NCI-H1417 (cell line): ENCODE results near the gene NFASC.

Experiments used
- DNase-seq, 3 experiments: peaks; one replicate each; lab custom pipeline; 2025; lab: John Stamatoyannopoulos, UW

The NFASC gene

DNA sequence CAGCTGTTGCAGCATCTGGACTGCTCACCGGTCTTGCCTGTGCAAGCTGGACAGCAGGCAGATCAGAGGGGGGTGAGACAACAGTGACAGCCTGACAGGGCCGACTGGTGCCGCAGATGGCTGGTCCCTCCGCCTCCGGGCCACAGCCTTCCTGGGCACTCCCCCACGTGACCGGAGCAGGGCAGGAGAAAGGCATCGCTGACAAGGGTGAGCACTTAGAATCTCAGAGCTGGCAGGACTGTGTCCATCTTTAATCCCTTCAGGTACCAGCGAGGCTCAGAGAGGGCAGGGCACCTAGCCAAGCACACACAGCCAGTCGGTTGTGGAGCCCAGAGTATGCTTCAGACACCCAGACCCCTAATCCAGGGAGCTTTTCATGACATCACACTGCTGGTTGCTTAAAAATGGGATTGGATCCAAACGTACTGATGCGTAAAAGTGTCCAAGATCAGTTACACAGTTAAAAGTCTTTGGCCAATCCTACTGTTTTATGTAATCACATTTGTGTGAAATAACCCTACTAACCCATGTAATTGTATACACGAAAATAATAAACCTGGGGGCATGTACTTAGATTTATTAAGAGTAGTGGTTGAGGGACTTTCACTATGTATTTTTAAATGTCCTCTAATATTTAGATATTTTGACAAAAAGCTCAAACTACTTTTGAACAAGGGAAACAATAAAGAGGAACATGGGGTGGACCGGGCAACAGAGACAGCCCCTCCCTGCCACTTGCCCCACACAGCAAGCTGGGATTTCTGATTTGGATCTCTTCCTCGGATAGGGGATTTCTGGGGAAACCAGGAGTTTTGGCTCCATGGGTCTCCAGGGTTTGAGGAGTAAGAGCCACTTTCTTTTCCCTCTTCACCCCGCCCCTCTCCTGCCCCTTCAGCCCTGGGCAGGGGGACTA lies 171.6 kb downstream of the NFASC start:
- no peak for DNase-seq

DNA sequence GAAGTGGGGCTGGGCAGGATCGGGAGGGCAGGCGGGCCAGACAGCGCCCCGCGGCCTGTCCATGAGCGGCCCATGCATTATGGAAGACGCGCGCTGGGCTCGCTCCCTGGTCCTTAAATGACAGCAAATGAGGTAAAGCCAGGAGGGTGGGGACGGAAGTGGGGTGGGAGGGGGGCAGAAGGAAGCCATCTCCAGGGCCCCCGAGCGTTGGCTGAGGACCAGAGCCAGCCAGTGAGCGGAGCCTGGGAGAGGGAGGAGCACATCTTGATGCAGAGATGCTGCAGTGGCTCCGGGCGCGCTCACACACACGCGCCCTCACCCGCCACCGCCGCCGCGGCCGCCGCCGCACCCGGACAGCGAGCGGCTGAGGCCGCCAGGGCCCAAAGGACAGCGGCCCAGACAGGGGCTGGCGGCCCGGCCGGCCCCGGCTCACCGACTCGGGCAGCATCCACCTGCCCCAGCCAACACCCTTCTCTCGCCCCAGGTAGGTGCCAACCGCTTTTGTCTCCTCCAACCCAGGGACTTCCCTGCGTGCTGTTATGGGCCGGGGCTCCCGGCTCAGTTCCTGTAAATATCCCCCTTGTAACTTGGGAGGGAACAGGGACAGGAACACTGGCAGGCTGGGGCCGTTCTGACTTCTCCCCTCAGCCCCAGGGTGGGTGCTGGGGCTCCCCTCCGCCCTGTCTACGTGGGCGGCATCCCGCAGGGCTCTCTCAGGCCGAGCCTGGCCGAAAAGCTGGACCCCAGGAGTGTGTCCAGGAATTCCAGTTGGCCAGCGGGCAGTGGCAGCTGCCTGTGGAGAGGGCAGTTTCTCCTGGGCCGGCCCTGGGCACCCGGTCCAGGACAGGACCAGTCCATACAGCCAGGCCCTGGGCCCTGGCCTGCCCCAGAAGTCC lies 172.5 kb downstream of the NFASC start, which contains the start of gene CNTN2:
Gene CNTN2 (plus strand): TSS at position 302 of the 896 bp plus-strand sequence. CDS start 9,974 bp downstream, outside the sequence.
- DNase-seq, result peak in 2 of 3 experiments; percentile 47 to 73

DNA sequence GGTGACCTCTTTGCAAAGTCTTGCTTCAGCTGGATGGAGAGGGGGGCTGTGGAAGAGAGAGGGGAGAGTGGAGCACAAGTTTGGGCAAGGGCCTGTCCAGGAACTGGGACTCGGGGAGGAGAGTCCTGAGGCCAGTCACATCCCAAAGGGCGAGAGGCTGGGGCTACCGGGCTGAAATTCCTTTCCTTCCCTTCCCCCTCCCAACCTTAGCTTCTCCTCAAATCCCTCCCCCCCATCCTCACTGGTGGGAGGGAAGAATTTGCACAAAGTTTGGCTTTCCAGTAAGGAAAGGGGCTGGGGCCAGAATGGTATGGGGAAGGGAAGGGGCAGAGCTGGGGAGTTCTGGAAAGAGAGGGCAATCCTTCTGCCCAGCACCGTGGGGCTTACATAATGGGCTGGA lies 173.2 kb downstream of the NFASC start:
- DNase-seq, result no peak

DNA sequence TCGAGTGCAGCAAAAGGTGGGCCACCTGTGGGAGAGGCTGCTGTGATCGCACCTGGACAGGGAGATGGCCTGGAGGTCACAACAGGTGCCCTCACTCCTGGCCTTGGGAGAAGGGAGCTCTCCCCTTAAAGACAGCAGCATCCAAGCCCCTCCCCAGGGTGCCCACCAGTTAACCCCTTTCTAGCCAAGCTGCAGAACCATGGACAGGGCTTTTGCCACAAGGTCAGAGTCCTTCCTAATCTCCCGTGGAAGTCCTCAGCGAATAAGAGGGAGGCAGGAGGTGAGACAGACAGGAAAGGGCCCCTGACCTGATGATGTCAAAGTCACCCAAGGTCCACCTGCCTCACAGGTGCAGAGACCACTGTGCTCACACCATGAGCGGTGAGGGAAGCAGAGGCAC lies 174.1 kb downstream of the NFASC start:
- DNase-seq, result no peak

DNA sequence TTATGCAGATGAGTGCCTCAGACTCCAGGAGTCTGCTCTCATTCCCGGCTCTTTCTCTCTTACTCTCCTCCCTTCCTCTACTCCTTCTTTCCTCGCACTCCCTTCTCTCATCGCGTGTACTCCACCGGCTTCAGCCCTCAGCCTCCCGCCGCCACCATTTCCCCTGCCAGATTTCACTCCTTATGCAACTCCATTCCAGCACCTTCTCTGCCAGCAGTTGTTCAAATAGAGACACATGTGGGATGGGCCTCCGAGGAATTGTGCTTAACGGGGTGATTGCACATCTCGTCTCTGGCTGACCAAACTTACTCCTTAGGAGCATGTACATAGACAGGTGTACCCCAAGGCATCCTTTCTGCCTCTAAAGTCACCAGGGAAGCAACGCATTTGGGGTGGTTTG lies 174.5 kb downstream of the NFASC start:
- no peak for DNase-seq

DNA sequence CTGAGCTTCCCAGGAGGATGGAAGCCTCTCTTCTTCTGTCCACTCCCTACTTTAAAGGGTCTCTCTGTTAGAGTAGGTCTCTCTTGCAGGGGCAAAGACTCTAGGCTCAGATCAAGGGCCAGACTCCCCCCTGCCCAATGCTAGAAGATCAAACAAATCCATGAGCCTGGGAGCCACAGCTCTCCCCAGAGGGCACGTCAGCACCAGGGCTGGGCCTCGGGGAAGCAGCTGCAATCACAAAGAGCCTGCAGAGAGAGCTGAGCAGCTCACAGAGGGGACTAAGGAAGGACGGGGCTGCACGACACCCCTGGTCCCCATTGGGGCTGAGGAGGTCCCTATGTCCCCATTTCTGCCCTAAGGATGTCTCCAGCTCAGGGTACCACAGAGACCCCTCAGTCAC lies 176.2 kb downstream of the NFASC start:
- no peak for DNase-seq

DNA sequence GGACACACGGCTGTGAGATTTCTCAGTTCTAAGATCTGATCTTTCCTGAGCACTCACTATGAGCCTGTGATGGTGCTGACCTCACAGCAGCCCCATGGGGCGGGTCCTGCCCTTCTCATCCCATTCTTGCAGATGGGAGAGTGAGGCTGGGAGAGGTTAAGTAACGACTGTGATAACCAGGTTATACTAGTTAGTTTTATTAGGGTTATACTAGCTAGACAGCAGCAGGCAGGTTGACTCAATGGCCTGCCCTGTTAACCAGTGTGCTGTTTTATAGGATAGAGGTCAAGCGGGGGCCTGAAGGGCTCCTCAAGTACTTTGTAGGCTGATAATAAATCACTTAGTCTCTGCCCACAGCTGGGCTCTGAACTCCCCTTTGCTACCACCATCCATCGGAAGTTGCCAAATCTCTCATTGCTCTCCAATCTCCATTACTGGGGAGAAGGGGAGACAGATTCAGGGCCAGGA lies 177.1 kb downstream of the NFASC start:
- no peak for DNase-seq

DNA sequence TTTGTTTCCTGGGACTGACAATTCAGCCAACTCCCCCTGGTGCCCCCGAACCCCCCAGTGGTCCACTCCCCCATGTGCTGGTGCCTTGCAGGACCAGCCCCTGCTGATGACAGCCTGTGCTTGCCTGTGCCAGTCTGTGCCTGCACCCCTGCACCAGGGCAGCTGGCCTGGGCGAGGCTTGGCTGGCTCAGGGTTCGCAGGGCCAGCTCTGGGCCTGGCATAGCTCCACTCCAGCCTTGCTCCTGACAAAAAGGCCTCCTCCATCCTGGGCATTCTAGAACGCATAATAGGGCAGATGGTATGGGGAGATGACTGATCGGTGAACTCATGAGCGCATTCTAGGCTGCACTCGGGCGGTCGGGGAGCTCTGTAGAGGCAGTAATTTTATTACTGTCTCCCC lies 177.7 kb downstream of the NFASC start:
- DNase-seq, result no peak

DNA sequence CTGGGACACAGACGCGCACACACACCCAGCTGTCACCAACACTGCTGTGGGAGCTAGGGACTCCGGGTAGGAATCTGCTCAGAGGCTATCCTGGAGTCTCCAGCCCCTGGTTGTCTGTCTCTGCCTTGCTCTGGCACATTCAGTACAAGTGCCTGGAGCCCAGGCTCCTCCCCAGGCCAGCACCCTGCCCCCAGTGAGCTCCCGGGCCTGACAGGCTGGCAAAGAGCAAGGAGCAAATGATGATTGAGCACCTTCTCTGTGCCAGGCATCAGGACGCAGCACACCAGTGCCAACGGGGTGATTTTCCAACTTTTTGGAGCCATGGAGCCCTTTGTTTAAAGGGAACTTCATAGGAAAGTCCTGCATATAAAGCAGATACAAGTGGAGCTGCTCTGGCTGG lies 178.8 kb downstream of the NFASC start:
- no peak for DNase-seq

DNA sequence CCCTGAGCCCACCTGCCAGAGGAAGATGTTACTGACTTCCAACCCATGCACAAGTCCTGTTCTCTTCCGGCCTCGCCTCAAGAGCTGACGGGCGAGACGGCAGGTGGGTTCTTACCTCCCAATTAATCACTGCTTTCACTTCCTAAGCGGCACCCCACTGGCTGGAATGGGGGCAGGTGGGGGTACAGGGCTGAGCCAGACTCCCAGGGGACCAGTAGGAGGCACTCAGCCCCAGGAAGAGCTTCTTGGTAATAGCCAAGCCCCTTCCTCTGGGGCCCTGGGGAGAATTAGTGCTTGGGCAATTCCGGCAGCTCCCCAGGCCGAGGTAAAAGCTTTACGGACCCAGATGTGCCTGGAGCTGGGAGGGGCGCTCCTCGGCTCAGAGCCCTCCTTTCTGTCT lies 182.0 kb downstream of the NFASC start:
- peak in 2 of 3 experiments; percentile 11 to 58 for DNase-seq

DNA sequence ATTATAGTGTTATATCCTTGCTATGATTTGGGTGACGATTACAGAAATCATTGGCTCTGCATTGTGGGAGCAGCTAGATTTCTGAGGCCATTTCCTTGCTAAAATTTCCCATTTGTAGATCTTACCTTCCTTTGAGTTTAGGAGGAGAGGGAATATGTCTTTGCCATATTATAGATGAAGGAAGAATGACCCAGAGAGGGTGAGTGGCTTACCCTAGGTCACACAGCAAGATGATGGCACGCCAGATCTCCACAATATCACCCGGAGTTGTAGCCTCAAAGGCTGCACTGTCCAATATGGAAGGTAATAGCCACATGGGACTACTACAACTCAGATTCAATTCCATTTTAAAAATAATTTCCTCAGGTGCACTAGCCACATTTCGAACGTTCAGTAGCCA lies 182.6 kb downstream of the NFASC start:
- DNase-seq, result no peak

DNA sequence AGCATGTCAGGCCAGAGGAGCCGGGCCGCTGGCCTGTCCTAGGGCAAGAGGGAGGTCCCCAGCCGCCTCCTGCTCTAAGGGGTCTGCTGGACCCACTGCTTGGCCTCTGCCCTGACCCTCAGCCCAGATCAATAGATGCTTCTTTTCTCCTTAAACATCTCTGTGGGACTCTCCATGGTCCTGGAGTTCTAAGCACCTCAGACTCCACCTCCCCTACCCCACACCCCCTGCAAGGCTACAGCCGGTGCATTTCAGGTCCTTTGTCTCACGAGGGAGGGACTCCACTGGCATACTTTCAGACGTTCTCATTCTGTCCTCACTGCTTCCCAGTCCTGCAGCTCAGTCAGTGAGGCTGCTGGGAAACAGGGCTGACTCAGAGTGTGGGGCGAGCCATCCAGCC lies 183.4 kb downstream of the NFASC start:
- DNase-seq, result no peak

DNA sequence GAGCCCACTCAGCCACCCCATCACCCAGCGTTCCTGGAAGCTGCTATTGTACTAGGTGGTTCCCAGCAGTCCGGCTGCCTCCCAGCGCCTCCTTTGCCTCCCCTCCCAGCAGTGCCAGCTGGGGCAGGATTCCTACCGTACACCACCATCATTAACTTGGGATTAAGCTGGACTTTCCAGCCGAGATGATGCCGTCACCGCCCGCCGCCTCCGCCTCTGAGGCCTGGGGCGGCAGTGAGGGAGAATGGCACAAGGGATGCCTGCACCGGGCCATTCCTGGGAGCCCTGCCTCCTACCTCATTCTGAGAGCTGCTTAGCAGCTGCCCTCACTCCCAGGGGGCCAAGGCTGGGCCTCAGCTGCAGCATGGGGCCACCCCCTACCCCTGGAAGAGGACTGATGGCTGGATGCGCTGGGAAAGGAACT lies 185.5 kb downstream of the NFASC start:
- no peak for DNase-seq

DNA sequence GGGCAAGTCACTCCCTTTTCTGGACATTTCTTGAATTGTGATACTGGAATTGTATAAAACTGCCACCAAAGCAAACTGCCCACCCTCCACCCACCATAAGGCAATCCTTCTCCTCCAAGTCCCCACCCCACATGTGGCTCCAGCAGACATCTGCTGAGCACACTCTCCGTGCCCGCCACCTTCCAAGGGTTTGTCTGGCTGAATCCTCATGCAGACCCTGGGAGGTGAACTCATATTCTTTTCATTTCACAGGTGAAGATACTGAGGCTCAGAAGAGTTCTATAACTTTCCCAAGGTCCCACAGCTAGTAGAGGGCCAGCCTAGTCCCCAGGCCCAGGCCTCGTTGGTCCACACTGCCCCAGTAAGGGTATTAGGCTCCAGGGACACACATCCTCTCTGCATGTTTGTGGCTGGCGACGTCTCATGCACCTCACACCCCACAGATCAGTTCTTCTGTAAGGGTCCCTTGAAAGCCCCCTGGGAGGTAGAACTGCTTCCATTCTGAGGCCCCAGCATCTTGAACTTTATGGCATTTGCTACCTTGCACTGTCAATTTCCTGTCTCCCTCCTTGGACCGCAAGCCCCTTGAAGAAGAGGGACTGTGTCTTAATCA lies 186.4 kb downstream of the NFASC start:
- no peak for DNase-seq

DNA sequence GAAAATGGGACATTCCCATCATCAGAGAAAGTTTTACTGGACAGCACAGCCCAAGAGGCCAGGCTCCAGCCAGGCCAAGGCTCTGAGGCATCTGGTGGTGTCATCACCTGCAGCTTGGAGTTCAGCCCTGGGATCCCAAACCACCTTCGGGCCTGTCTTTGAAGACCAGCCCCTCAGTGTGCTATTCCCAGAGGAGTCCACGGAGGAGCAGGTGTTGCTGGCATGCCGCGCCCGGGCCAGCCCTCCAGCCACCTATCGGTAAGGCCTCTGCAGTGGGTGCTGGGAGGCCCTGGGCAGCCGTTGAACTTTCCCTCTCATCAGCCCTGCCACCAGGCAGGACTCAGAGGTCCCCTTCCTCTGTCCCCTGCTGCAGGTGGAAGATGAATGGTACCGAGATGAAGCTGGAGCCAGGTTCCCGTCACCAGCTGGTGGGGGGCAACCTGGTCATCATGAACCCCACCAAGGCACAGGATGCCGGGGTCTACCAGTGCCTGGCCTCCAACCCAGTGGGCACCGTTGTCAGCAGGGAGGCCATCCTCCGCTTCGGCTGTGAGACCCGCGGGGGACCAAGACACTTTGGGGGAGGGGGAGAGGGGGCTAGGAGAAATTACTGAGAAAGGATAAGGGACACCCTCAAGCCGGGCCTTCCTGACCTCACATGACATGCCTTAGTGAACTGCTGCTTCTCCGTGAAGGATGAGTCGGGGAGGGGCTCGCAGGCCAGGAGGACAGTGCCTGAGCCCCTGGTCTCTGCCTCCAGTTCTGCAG lies 187.3 kb downstream of the NFASC start:
- no peak for DNase-seq

DNA sequence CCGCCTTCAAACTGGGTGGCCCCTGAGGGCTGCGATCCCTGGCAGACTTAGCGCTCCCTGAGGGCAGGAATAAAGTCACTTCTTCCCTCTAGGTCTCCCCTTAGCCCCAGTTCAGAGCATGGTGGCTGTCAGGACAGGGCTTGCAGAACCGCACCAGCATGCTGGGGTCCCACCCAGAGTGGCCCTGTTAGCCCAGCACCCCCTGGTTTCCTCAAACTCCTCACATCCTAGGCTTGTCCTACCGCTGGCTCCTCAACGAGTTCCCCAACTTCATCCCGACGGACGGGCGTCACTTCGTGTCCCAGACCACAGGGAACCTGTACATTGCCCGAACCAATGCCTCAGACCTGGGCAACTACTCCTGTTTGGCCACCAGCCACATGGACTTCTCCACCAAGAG lies 188.2 kb downstream of the NFASC start:
- no peak for DNase-seq

DNA sequence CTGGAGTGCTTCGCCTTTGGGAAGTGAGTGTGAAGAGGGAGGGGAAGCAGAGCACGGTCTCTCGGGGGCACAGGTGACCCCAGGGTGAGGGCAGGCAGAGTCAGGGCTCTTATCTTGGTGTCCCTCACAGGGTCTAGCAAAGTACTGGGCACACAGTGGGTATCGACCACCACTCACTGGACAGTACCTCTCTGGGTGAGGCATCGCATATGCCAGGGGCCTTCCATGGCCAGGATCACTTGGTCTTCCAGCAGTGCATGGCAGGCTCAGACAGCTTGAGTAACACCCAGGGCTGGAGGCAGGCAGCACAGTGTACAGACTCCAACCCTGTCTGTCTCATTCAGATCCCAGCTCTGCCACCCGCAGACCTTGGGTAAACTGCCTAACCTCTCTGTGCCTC lies 189.0 kb downstream of the NFASC start:
- no peak for DNase-seq

DNA sequence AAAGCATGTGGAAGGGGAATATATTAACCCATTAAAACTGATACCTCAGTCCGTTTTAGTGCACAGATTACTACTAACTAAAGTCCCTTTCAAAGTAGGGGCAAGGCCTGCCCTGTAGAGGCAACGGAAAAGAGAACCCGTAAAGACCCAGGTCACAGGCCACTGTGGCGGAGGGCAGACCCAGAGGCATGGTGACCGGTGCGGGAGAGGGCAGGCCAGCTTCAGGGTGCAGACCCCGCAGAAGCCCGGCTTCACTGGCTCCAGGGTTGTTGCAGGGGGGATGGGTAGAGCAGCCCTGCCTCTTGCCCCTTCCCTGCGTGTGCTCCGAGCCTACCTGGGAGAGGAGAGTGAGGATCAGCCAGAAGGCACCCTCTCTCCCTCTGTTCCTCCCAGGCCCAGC lies 190.1 kb downstream of the NFASC start:
- DNase-seq, result no peak

DNA sequence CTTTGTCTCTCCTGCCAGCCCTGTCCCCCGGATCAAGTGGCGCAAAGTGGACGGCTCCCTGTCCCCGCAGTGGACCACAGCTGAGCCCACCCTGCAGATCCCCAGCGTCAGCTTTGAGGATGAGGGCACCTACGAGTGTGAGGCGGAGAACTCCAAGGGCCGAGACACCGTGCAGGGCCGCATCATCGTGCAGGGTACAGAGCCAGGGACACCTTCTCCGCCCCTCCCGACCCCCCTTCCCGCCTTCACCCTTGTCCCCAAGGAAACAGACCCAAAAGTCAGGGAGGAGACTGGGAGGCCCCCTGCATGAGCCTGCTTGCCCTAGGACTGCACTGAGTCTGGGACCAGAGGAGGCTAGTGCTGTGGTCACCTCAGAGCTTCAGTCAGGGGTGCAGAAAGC lies 190.6 kb downstream of the NFASC start:
- no peak for DNase-seq

DNA sequence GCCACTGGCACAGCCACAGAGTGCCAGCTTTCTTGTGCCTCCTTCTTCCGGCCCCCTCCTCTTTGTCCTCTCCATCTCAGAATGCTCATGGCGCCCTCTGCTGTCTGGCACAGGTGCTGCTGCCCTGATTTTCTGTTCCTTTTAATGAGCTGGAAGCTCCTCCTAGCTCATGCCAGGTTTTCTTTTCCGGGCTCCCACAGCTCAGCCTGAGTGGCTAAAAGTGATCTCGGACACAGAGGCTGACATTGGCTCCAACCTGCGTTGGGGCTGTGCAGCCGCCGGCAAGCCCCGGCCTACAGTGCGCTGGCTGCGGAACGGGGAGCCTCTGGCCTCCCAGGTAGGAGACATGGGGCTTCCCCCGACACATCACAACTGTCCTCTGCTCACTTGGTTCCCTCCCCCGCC lies 191.0 kb downstream of the NFASC start:
- peak; percentile 63 to 95 (median 85) for DNase-seq

DNA sequence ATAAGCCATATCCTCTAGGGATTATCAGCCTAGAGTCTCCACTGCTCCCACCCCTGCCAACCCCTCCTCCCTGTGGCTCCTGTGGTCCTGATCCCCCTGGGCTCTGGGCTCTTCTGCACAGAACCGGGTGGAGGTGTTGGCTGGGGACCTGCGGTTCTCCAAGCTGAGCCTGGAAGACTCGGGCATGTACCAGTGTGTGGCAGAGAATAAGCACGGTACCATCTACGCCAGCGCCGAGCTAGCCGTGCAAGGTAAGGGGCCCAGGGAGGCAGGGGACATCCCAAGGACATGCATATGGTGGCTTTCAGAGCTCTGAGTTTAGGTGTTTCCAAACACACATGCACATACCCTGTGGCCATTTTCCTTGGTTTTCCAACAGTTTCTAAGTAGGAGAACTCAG lies 191.7 kb downstream of the NFASC start:
- no peak for DNase-seq

DNA sequence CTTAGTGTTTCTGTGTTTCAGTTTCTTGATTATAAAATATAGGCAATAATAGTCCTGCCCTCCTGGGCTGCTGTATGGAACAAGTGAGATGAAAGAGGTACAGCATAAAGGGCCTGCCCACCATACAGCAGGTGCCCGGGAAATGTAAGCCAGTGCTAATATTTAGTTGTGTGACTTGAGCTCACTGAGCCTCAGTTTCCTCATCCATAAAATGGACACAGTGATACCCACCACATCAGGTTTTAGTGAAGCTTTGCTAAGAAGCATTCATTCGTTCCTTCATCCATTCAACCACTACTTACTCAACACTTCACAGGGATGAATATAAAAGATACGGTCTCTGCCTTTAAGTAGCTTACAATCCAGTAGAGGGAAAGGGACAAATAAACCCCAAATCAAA lies 192.2 kb downstream of the NFASC start:
- no peak for DNase-seq
